Fibroblast of lung (primary cell): Measurements from ENCODE around the gene CEP63. TPM values are rescaled to one million over a fixed set of nuclear protein-coding genes. Genes with fewer than 3 reads are reported as not detected.
"Not testable (repeated sequence)": the region's sequence is repeated elsewhere in the genome, so short reads cannot be mapped to it uniquely, and the experiment has no call there.

ENCODE experiments used
- DNase-seq, 2 donors: peaks; one replicate each; pipeline versions ENCODE4 v3.0.0 to v3.0.0-alpha.2; 2010; ENCODE audit warnings: low read depth in 2 of 2
- H2AFZ ChIP-seq: 2 replicates; pipeline ENCODE4 v1.5.1; 2012; ENCODE audit warnings: low read length, control low read depth, inconsistent platforms
- H3K27ac ChIP-seq: 2 replicates; pipeline ENCODE4 v1.5.1; 2011; ENCODE audit warnings: low read length, control low read depth; ENCODE audit not compliant: insufficient read depth
- H3K27me3 ChIP-seq: 2 replicates; pipeline ENCODE4 v1.5.1; 2011; ENCODE audit warnings: mild to moderate bottlenecking, low read length; ENCODE audit not compliant: control insufficient read depth, insufficient read depth
- H3K36me3 ChIP-seq: 2 replicates; pipeline ENCODE4 v1.5.1; 2011; ENCODE audit warnings: low read length; ENCODE audit not compliant: control insufficient read depth, insufficient read depth
- H3K4me1 ChIP-seq: 2 replicates; pipeline ENCODE4 v1.5.1; 2011; ENCODE audit warnings: low read length; ENCODE audit not compliant: control insufficient read depth, insufficient read depth; ENCODE audit errors: extremely low read depth
- H3K4me2 ChIP-seq: 2 replicates; pipeline ENCODE4 v1.5.1; 2011; ENCODE audit warnings: low read length, control low read depth; ENCODE audit not compliant: insufficient read depth; ENCODE audit errors: extremely low read depth
- H3K4me3 ChIP-seq, 4 experiments: fragments of 200-600 bp in 1 of 4; sonication (generic) in 1 of 4; replicated peaks in 1 of 4; 2 replicates each; pipeline ENCODE4 v1.5.1; 2011 to 2016; ENCODE audit warnings: low read length in 4 of 4, low read depth in 3 of 4, mild to moderate bottlenecking in 3 of 4, control low read depth in 2 of 4, inconsistent platforms in 1 of 4, mixed read lengths in 1 of 4; ENCODE audit not compliant: insufficient read depth in 1 of 4; ENCODE audit errors: control extremely low read depth in 1 of 4
- H3K79me2 ChIP-seq: 2 replicates; pipeline ENCODE4 v1.5.1; 2012; ENCODE audit warnings: mild to moderate bottlenecking, low read length, inconsistent platforms; ENCODE audit not compliant: control insufficient read depth, insufficient read depth
- H3K9ac ChIP-seq: 2 replicates; pipeline ENCODE4 v1.5.1; 2011; ENCODE audit warnings: mild to moderate bottlenecking, low read length, control low read depth; ENCODE audit not compliant: insufficient read depth
- H3K9me3 ChIP-seq: 2 replicates; pipeline ENCODE4 v1.5.1; 2012; ENCODE audit warnings: low read depth, low read length; ENCODE audit not compliant: control insufficient read depth, insufficient read depth
- H4K20me1 ChIP-seq: 2 replicates; pipeline ENCODE4 v1.5.1; 2011; ENCODE audit warnings: low read length; ENCODE audit not compliant: control insufficient read depth, insufficient read depth; ENCODE audit errors: extremely low read depth
- EZH2 ChIP-seq: IDR thresholded peaks from 2 replicates; pipeline ENCODE4 v1.5.1; 2012; ENCODE audit warnings: low read length, control low read depth, mild to moderate bottlenecking; ENCODE audit errors: missing control alignments
- polyA plus RNA-seq, 2 donors: library from polyadenylated mRNA; depleted of rRNA in 1 of 2; stranded (reverse) in 1 of 2; unstranded in 1 of 2; fragments of >200 nt; gene quantifications; 2 replicates each; pipeline ENCODE4 v1.2.1, GENCODE V29; 2011 to 2012; ENCODE audit warnings: missing spikeins in 1 of 2
- total RNA-seq: library from RNA; depleted of rRNA; stranded (reverse); fragments of >200 nt; gene quantifications from 2 replicates; pipeline ENCODE4 v1.2.1, GENCODE V29; 2014
- TF ChIP-seq, protein P1 (sequence below), 2 donors: IDR thresholded peaks in 1 of 2; conservative IDR thresholded peaks in 1 of 2; 1 replicate in 1 of 2; 2 replicates in 1 of 2; pipeline ENCODE4 v1.5.1; 2011 to 2012; ENCODE audit warnings: low read length in 2 of 2, control low read depth in 1 of 2, inconsistent platforms in 1 of 2, low read depth in 1 of 2, mild to moderate bottlenecking in 1 of 2

CEP63 gene
- total and polyA plus RNA-seq, 2 donors (not counting 1 experiment from before 2014, with no cell fraction given): 22.3 to 26.4 TPM

DNA sequence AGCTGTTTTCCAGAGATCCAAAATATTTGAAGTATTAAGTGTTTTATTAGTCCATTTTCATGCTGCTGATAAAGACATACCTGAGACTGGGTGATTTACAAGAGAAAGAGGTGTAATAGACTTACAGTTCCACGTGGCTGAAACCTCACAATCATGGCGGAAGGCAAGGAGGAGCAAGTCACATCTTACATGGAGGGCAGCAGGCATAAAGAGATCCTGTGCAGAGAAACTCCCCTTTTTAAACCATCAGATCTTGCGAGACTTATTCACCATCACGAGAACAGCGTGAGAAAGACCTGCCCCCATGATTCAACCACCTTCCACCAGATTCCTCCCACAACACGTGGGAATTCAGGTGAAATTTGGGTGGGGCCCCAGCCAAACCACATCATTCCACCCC is 82.9 kb downstream of the CEP63 start:
- Histone ChIP-seq H3K4me2 (no peak overlapping the region), H3K27me3 (no peaks in the 10 kb centered on the region), H3K9ac (no peak overlapping the region), H3K27ac (no peak overlapping the region), H3K4me1 (no peaks in the 10 kb centered on the region), H3K4me3 (no peak overlapping the region), H3K9me3 (no peaks in the 10 kb centered on the region), H3K79me2 (no peaks in the 10 kb centered on the region), H3K36me3 (no peaks in the 10 kb centered on the region), H4K20me1 (no peaks in the 10 kb centered on the region), H2AFZ (no peak overlapping the region)
- DNase-seq: no peak
- TF ChIP-seq, protein P1, sequence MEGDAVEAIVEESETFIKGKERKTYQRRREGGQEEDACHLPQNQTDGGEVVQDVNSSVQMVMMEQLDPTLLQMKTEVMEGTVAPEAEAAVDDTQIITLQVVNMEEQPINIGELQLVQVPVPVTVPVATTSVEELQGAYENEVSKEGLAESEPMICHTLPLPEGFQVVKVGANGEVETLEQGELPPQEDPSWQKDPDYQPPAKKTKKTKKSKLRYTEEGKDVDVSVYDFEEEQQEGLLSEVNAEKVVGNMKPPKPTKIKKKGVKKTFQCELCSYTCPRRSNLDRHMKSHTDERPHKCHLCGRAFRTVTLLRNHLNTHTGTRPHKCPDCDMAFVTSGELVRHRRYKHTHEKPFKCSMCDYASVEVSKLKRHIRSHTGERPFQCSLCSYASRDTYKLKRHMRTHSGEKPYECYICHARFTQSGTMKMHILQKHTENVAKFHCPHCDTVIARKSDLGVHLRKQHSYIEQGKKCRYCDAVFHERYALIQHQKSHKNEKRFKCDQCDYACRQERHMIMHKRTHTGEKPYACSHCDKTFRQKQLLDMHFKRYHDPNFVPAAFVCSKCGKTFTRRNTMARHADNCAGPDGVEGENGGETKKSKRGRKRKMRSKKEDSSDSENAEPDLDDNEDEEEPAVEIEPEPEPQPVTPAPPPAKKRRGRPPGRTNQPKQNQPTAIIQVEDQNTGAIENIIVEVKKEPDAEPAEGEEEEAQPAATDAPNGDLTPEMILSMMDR (conservative IDR thresholded peaks at IDR 0.05 in 1 of 2, IDR thresholded peaks at IDR 0.05 in 1 of 2; ENCODE audit: low read depth in 1 of 2, low read length in 2 of 2): no peak
- no peak for TF ChIP-seq EZH2

DNA sequence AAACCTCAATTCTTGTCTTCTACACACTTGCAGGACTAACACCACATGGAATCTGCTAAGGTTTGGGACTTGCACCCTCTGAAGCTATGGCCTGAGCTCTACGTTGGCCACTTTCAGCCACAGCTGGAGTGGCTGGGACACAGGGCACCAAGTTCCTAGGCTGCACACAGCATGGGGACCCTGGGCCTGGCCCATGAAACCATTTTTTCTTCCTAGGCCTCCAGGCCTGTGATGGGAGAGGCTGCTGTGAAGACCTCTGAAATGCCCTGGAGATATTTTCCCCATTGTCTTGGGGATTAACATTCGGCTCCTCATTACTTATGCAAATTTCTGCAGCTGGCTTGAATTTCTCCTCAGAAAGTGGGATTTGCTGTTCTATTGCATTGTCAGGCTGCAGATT is 84.0 kb downstream of the CEP63 start:
- H4K20me1 ChIP-seq: not testable (repeated sequence)

DNA sequence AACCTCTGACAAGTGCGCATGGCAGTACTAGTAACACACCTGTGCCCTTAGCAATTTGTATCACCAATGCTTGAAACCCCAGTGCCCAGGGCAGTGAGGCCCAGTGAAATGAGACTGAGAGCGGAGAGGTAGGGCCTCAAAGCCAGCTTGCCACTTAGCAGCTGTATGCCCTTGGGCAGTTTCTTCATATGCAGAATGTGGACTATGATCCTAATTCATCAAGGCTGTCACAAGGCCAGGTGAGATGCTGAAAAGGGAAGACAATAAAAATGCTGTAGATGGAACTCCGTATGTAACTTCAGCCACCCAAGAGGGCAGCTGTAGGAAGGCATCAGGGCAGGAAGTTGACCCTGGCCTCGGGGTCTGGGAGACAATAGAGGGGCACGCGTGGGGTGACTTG is 90.6 kb downstream of the CEP63 start:
- Histone ChIP-seq H3K36me3 (no peaks in the 10 kb centered on the region), H3K4me3 (no peak overlapping the region), H3K4me1 (no peaks in the 10 kb centered on the region), H3K79me2 (no peaks in the 10 kb centered on the region), H3K27me3 (no peaks in the 10 kb centered on the region), H3K4me2 (no peak overlapping the region), H3K9me3 (no peaks in the 10 kb centered on the region), H4K20me1 (no peaks in the 10 kb centered on the region), H3K9ac (no peak overlapping the region), H2AFZ (no peak overlapping the region), H3K27ac (no peak overlapping the region)
- TF ChIP-seq, protein P1 (conservative IDR thresholded peaks at IDR 0.05 in 1 of 2, IDR thresholded peaks at IDR 0.05 in 1 of 2; ENCODE audit: low read depth in 1 of 2, low read length in 2 of 2): no peak
- no peak for TF ChIP-seq EZH2
- DNase-seq: no peak

More for the DNA sequence above, 84.0 kb downstream of the CEP63 start:
- not testable (repeated sequence) for H3K4me3 ChIP-seq, H3K4me1 ChIP-seq, H3K27ac ChIP-seq, H3K9me3 ChIP-seq, H3K79me2 ChIP-seq, DNase-seq, H3K27me3 ChIP-seq, H3K9ac ChIP-seq, H3K36me3 ChIP-seq, H2AFZ ChIP-seq, H3K4me2 ChIP-seq
